ENCODE results near the gene CLDND2.

CLDND2 gene

GRCh38 chr19:51354742-51355148, 14.1 kb downstream of the CLDND2 start:
- in situ Hi-C loops (cut with HindIII; ENCODE audit: low pct_ligation_motif_present, low sequenced_read_pairs), result no loop called here
- Histone ChIP-seq H3K4me3 (ENCODE audit: low read depth, low read length) (no peak overlapping the region), H3K27me3 (replicated peaks) (no peaks in the 10 kb centered on the region), H3K27ac (peak overlapping the region; percentile 0), H3K36me3 (replicated peaks) (peaks cover 6% of the 10 kb centered on the region)
- TF ChIP-seq CTCF (IDR thresholded peaks at IDR 0.05; ENCODE audit: low read depth, low read length, missing control alignments), result no peak
- peak; percentile 70 for DNase-seq

DNA sequence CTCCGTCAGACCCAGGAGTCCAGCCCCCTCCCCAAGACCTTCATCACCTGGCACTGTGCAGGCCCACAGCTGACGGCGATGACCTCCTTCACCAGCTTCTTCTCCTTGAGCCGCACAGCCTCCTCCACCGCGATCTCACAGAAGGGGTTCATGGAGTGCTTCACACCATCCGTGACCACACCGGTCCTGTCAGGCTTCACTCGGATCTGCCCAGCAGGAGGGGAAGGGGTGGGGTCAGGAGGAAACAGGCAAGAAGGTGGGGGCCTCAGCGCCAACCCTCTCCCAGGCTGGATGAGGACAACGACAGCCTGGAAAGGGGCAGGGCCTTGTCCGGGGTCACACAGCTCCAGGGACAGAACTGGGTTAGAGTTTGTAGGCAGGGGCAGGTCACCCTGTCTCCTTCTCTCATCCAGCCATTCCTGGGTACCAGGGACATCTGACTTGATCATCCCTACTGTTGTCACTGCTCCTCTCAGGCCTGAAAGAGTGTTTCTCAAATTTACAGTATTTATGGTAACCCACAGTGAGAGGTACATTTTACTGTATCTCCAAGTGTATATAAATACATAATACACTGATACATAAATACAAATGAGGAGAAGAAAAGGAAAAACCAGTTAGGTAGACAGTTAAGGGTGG, 14.6 kb downstream of the CLDND2 start:
- TF ChIP-seq CTCF (IDR thresholded peaks at IDR 0.05; ENCODE audit: low read depth, low read length, missing control alignments), result no peak
- Histone ChIP-seq H3K36me3 (replicated peaks) (peaks cover 6% of the 10 kb centered on the region), H3K27me3 (replicated peaks) (no peaks in the 10 kb centered on the region), H3K27ac (peak overlapping the region; percentile 0), H3K4me3 (ENCODE audit: low read depth, low read length) (no peak overlapping the region)
- DNase-seq, result peak; percentile 14
- in situ Hi-C loops (cut with HindIII; ENCODE audit: low pct_ligation_motif_present, low sequenced_read_pairs), result no loop called here

DNA sequence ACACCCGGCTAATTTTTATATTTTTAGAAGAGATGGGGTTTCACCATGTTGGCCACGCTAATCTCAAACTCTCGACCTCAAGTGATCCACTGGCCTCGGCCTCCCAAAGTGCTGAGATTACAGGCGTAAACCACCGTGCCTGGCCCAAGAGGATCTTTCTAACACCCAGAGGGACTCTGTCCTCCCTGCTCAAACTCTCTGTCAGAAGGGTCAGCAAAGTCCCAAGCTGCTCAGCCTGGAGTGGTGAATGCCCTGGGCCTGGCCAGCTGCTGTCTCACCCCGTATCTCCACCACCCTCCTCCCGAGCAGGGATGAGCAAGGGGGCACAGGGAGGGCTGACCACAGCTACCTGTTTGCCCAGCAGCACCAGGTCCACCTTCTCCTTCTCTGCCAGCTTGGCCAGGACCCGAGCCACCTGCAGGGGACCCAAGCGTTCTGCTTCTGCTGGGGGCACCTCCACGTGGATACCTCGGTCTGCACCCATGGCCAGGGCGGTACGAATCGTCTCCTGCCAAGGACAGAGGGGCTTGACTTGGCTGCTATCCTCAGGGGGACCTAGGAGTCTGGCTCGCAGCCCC, 15.9 kb downstream of the CLDND2 start:
- no peak for TF ChIP-seq CTCF (IDR thresholded peaks at IDR 0.05; ENCODE audit: low read depth, low read length, missing control alignments)
- Histone ChIP-seq H3K27ac (no peak overlapping the region), H3K36me3 (replicated peaks) (peaks cover 6% of the 10 kb centered on the region), H3K27me3 (replicated peaks) (no peaks in the 10 kb centered on the region), H3K4me3 (ENCODE audit: low read depth, low read length) (no peak overlapping the region)
- DNase-seq, result no peak
- in situ Hi-C loops (cut with HindIII; ENCODE audit: low pct_ligation_motif_present, low sequenced_read_pairs), result no loop called here

DNA sequence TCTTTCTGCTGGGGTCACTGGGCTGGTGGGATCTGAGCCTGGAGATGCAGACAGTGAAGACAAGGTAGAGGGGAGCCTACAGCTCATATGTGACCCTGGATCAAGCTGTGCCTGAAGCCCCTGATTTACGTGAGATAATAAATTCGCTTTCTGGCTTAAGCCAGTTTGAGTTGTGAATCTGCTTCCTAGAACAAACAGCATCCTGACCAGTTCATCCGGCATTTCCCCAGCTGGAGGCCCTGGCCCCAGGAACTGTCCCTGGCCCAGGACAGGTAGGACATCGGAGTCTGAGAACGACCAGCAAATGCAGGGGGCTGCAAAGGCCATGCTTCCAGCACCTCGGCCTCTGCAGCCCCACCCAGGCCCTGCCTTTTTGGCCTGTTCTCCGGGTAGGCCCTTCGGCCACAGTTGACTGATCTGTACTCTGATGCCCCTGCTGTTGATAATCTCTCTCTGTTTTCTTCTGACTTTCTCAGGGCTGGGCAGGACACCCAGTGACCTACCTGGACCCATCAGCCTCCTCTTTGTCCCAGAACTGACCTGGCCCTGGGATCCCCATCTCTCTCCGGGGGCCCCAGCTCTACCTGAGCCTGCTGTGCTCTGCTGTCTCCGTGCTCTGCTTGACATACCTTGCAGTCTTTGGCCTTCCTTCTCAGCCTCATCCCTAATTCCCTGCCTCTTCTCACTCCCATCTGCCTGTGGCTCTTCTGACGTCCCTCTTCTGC, 17.4 kb downstream of the CLDND2 start:
- no peak overlapping the region for H3K4me3 ChIP-seq (ENCODE audit: low read depth, low read length)
- H3K27me3 ChIP-seq (replicated peaks), result no peaks in the 10 kb centered on the region
- no peak for DNase-seq
- in situ Hi-C loops (cut with HindIII; ENCODE audit: low pct_ligation_motif_present, low sequenced_read_pairs), result no loop called here
- TF ChIP-seq CTCF (IDR thresholded peaks at IDR 0.05; ENCODE audit: low read depth, low read length, missing control alignments), result no peak
- H3K27ac ChIP-seq, result no peak overlapping the region
- peaks cover 6% of the 10 kb centered on the region for H3K36me3 ChIP-seq (replicated peaks)

DNA sequence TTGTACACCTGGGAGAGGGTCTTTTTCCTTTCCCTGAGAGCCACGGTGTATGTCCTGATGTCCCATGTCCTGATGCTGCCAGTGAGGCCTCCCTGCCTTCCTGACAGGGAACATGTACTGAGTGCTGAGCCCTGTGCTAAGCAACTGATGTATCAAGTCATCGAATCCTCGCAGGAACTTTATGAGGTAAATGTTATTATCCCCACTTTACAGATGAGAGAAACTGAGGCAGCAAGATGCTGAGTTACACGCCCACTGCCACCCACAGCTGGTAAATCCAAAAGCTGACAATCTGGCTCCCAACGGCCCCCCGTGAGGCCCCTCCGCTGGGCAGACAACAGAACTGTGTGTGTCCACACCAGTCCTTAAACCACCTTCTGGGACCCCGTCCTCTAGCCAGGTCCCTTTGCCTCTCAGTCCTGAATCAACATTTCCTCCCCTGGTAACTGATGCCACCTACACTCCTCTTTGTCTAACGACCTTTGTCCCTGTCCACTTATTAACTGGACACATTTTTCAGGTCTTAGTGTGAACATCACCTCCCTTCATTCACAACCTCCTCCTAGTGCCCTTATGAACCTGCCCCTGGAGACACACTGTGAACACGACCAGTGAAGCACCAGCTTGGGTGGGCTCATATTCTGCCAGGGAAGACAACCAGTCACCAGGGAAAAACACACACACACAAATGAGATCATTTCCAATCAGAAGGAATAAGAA, 21.4 kb downstream of the CLDND2 start:
- in situ Hi-C loops (cut with HindIII; ENCODE audit: low pct_ligation_motif_present, low sequenced_read_pairs), result no loop called here
- no peak for DNase-seq
- Histone ChIP-seq H3K36me3 (replicated peaks) (peaks cover 6% of the 10 kb centered on the region), H3K4me3 (ENCODE audit: low read depth, low read length) (no peak overlapping the region), H3K27ac (no peak overlapping the region), H3K27me3 (replicated peaks) (no peaks in the 10 kb centered on the region)
- TF ChIP-seq CTCF (IDR thresholded peaks at IDR 0.05; ENCODE audit: low read depth, low read length, missing control alignments), result no peak
